Hepatocyte (in vitro differentiated cells): ENCODE measurements around the gene JHY. TPM values are rescaled to one million over a fixed set of nuclear protein-coding genes. Genes with fewer than 3 reads are reported as not detected.

Experiments used
- DNase-seq: peaks from one replicate; pipeline ENCODE4 v3.0.0-alpha.2; 2016; ENCODE audit warnings: low spot score
- H2AFZ ChIP-seq: fragments of 200-600 bp; sonication (generic); 2 replicates; pipeline ENCODE4 v1.6.0; 2016; ENCODE audit warnings: antibody characterized with exemption, mild to moderate bottlenecking
- H3K27ac ChIP-seq: fragments of 200-600 bp; sonication (generic); 2 replicates; pipeline ENCODE4 v1.5.1; 2016; ENCODE audit warnings: mild to moderate bottlenecking
- H3K27me3 ChIP-seq: fragments of 200-600 bp; sonication (generic); 2 replicates; pipeline ENCODE4 v1.6.1; 2016
- H3K36me3 ChIP-seq: fragments of 200-600 bp; sonication (generic); replicated peaks from 2 replicates; pipeline ENCODE4 v1.5.1; 2016; ENCODE audit warnings: low read depth; ENCODE audit not compliant: insufficient read depth
- H3K4me1 ChIP-seq: fragments of 200-600 bp; sonication (generic); 2 replicates; pipeline ENCODE4 v1.5.1; 2016; ENCODE audit warnings: mild to moderate bottlenecking, moderate library complexity; ENCODE audit not compliant: insufficient read depth
- H3K4me2 ChIP-seq: fragments of 200-600 bp; sonication (generic); 2 replicates; pipeline ENCODE4 v1.6.0; 2016
- H3K4me3 ChIP-seq: fragments of 200-600 bp; sonication (generic); 2 replicates; pipeline ENCODE4 v1.5.1; 2016; ENCODE audit warnings: mild to moderate bottlenecking
- H3K79me2 ChIP-seq: fragments of 200-600 bp; sonication (generic); 2 replicates; pipeline ENCODE4 v1.6.0; 2017; ENCODE audit warnings: mild to moderate bottlenecking
- H3K9me2 ChIP-seq: fragments of 200-600 bp; sonication (generic); replicated peaks from 2 replicates; pipeline ENCODE4 v1.6.0; 2017; ENCODE audit warnings: mild to moderate bottlenecking; ENCODE audit not compliant: insufficient read depth
- H3K9me3 ChIP-seq: fragments of 200-600 bp; sonication (generic); 2 replicates; pipeline ENCODE4 v1.5.1; 2016; ENCODE audit warnings: low read depth, mild to moderate bottlenecking
- H4K20me1 ChIP-seq: fragments of 200-600 bp; sonication (generic); 2 replicates; pipeline ENCODE4 v1.6.0; 2016; ENCODE audit warnings: mild to moderate bottlenecking; ENCODE audit not compliant: insufficient read depth, poor library complexity, severe bottlenecking
- CTCF ChIP-seq: fragments of 200-600 bp; sonication (generic); IDR thresholded peaks from 2 replicates; pipeline ENCODE4 v1.5.1; 2016; ENCODE audit warnings: antibody characterized with exemption, mild to moderate bottlenecking; ENCODE audit not compliant: poor library complexity
- EZH2 ChIP-seq: fragments of 200-600 bp; sonication (generic); IDR thresholded peaks from 2 replicates; pipeline ENCODE4 v1.6.1; 2016; ENCODE audit warnings: antibody characterized with exemption, mild to moderate bottlenecking, borderline replicate concordance
- EZH2phosphoT487 ChIP-seq: fragments of 200-600 bp; sonication (generic); IDR thresholded peaks from one replicate; pipeline ENCODE4 v1.6.1; 2018; ENCODE audit warnings: antibody characterized with exemption, mild to moderate bottlenecking, low read depth, moderate library complexity; ENCODE audit not compliant: unreplicated experiment, severe bottlenecking
- WGBS: methylation state at CpG from one replicate; pipeline ENCODE4 v1.1.6; 2016; ENCODE audit warnings: low lambda C conversion rate; ENCODE audit errors: missing lambda C conversion rate; 5-methylcytosine and 5-hydroxymethylcytosine counted together
- polyA plus RNA-seq: library from polyadenylated mRNA; unstranded; fragments of >200 nt; fragmentation: Nextera tagmentation; extraction: Ambion mirVana; gene quantifications from 2 replicates; pipeline ENCODE4 v1.2.1, GENCODE V29; 2016
- total RNA-seq: library from RNA; depleted of rRNA; stranded (reverse); fragments of >200 nt; gene quantifications from 2 replicates; pipeline ENCODE4 v1.2.3, GENCODE V29; 2014

Gene JHY
- total and polyA plus RNA-seq, 2 experiments from 2014 or later: 2.8 to 3.0 TPM

- no peaks in the 10 kb centered on the region for H3K36me3 ChIP-seq
- no peaks in the 10 kb centered on the region for H3K9me2 ChIP-seq
- H3K4me1 ChIP-seq: peaks cover 10% of the 10 kb centered on the region
- H3K79me2 ChIP-seq: no peaks in the 10 kb centered on the region
- H3K27me3 ChIP-seq: peaks cover 97% of the 10 kb centered on the region
- H3K9me3 ChIP-seq: no peaks in the 10 kb centered on the region
- 12% methylated on average over 30 of the region's 35 CpGs for WGBS
- no peak within 1 kb of the TSS for H3K27ac ChIP-seq
- peak within 1 kb of the TSS; percentile 70 for H3K4me2 ChIP-seq
- TF ChIP-seq EZH2 (peak; percentile 42), CTCF (no peak)
- H4K20me1 ChIP-seq: no peaks in the 10 kb centered on the region
- DNase-seq: peak; percentile 77
- no peak within 1 kb of the TSS for H3K4me3 ChIP-seq
- H2AFZ ChIP-seq: no peak within 1 kb of the TSS
Measured at GRCh38 chr11:122981388-122982264, 99.1 kb downstream of the JHY start, which contains the start of gene BSX. Gene BSX, minus strand, starts transcription at chr11:122981834. Its CDS starts 163 bp downstream, at chr11:122981671.

- no peaks in the 10 kb centered on the region for H4K20me1 ChIP-seq
- H3K27ac ChIP-seq: no peak overlapping the region
- H3K36me3 ChIP-seq: no peaks in the 10 kb centered on the region
- peak overlapping the region; percentile 94 for H2AFZ ChIP-seq
- no peak for TF ChIP-seq EZH2
- peak overlapping the region; percentile 99 for H3K4me2 ChIP-seq
- H3K9me3 ChIP-seq: no peaks in the 10 kb centered on the region
- peak overlapping the region; percentile 93 for H3K4me3 ChIP-seq
- DNase-seq: no peak
- H3K79me2 ChIP-seq: no peaks in the 10 kb centered on the region
- H3K4me1 ChIP-seq: peaks cover 7% of the 10 kb centered on the region
- no peaks in the 10 kb centered on the region for H3K9me2 ChIP-seq
- 18% methylated on average over 26 of the region's 26 CpGs for WGBS
- peaks cover 89% of the 10 kb centered on the region for H3K27me3 ChIP-seq
Measured at GRCh38 chr11:122983438-122984185, 101.1 kb downstream of the JHY start.

GRCh38 chr11:122984186-122985011 is 101.8 kb downstream of the JHY start:
- H3K27ac ChIP-seq: no peak overlapping the region
- 2% methylated on average over 59 of the region's 59 CpGs for WGBS
- peak overlapping the region; percentile 94 for H2AFZ ChIP-seq
- no peaks in the 10 kb centered on the region for H3K9me3 ChIP-seq
- H3K36me3 ChIP-seq: no peaks in the 10 kb centered on the region
- H3K9me2 ChIP-seq: no peaks in the 10 kb centered on the region
- H3K4me1 ChIP-seq: peaks cover 7% of the 10 kb centered on the region
- no peaks in the 10 kb centered on the region for H4K20me1 ChIP-seq
- peaks cover 82% of the 10 kb centered on the region for H3K27me3 ChIP-seq
- H3K79me2 ChIP-seq: no peaks in the 10 kb centered on the region
- peak overlapping the region; percentile 93 for H3K4me3 ChIP-seq
- no peak for DNase-seq
- peak overlapping the region; percentile 99 for H3K4me2 ChIP-seq
- TF ChIP-seq EZH2 (peak; percentile 64), CTCF (no peak), EZH2phosphoT487 (peak; percentile 30)
